Thoracic aorta (tissue), 2 donors: Measurements from ENCODE around the gene EBF4. TPM values are rescaled to one million over a fixed set of nuclear protein-coding genes. Genes with fewer than 3 reads are reported as not detected.

Experiments used
- ATAC-seq: fragments of 150-250 bp; one replicate; pipeline ENCODE4 v1.8.0; 2017; ENCODE audit warnings: low read depth; ENCODE audit not compliant: insufficient number of reproducible peaks, low FRiP score
- DNase-seq: peaks from one replicate; pipeline ENCODE4 v3.0.0-alpha.2; 2020; ENCODE audit warnings: low spot score
- H3K27ac ChIP-seq, 2 donors: fragments of 200-600 bp; sonication (generic); 1 replicate in 1 of 2; 2 replicates in 1 of 2; pipeline ENCODE4 v1.5.1; 2016; ENCODE audit warnings: mild to moderate bottlenecking in 2 of 2, moderate library complexity in 2 of 2
- H3K27me3 ChIP-seq: fragments of 200-600 bp; sonication (generic); replicated peaks from 2 replicates; pipeline ENCODE4 v1.6.0; 2016; ENCODE audit warnings: mild to moderate bottlenecking; ENCODE audit not compliant: insufficient read depth
- H3K36me3 ChIP-seq: fragments of 200-600 bp; sonication (generic); one replicate; pipeline ENCODE4 v1.5.1; 2016
- H3K4me1 ChIP-seq, 2 donors: fragments of 200-600 bp; sonication (generic); 1 replicate in 1 of 2; 2 replicates in 1 of 2; pipeline versions ENCODE4 v1.5.1 to v1.6.0; 2016; ENCODE audit warnings: low read depth in 2 of 2, mild to moderate bottlenecking in 1 of 2; ENCODE audit not compliant: control insufficient read depth in 1 of 2
- H3K4me3 ChIP-seq: fragments of 200-600 bp; sonication (generic); 2 replicates; pipeline ENCODE4 v1.5.1; 2016; ENCODE audit warnings: mild to moderate bottlenecking
- H3K9me3 ChIP-seq: fragments of 200-600 bp; sonication (generic); 2 replicates; pipeline ENCODE4 v1.5.1; 2016
- CTCF ChIP-seq: fragments of 200-600 bp; sonication (generic); IDR thresholded peaks from one replicate; pipeline ENCODE4 v1.5.1; 2019; ENCODE audit warnings: antibody characterized with exemption
- total RNA-seq, 2 donors: library from RNA; depleted of rRNA; stranded (reverse); fragments of >200 nt; gene quantifications; one replicate each; pipeline versions ENCODE4 v1.1.0 to v1.2.3, GENCODE V29; 2016

EBF4 gene
- total RNA-seq, 2 donors from 2014 or later, result 14.1 to 16.6 TPM

DNA sequence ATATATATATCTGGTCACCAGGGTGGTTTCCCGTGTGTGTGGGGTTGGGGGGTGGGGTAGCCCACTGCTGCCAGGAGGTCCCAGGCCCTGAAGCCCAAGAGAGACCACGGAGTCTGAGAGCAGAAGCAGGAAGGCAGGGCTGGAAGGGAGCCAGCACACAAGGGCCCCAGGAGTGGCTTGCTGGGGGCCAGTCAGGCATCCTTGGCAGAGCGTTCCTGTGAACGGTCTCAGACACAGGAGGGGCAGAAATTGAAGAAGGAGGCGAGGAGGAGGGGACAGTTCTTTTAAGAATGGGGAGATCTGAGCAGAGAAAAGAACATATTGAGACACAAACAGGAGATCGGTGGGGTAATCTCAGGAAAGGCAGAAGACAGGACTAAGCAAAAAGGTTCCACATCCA, 1.9 kb upstream of the EBF4 start:
- Histone ChIP-seq H3K4me1 (peaks cover 3 to 18% of the 10 kb centered on the region in 2 donors), H3K27ac (no peak overlapping the region), H3K27me3 (no peaks in the 10 kb centered on the region), H3K36me3 (no peaks in the 10 kb centered on the region), H3K4me3 (no peak overlapping the region), H3K9me3 (no peaks in the 10 kb centered on the region)
- ATAC-seq, result no peak
- no peak for TF ChIP-seq CTCF
- no peak for DNase-seq

GRCh38 chr20:2691127-2691526, 1.5 kb upstream of the EBF4 start:
- peaks cover 3 to 18% of the 10 kb centered on the region in 2 donors for H3K4me1 ChIP-seq
- no peaks in the 10 kb centered on the region for H3K36me3 ChIP-seq
- DNase-seq (no peak), ATAC-seq (no peak)
- TF ChIP-seq CTCF, result no peak
- H3K27ac ChIP-seq, result no peak overlapping the region
- no peaks in the 10 kb centered on the region for H3K9me3 ChIP-seq
- H3K27me3 ChIP-seq, result no peaks in the 10 kb centered on the region
- H3K4me3 ChIP-seq, result no peak overlapping the region

- Histone ChIP-seq H3K4me1 (peaks cover 3 to 18% of the 10 kb centered on the region in 2 donors), H3K27me3 (no peaks in the 10 kb centered on the region), H3K9me3 (no peaks in the 10 kb centered on the region), H3K27ac (peak overlapping the region; percentile 62 to 76), H3K36me3 (no peaks in the 10 kb centered on the region), H3K4me3 (peak overlapping the region; percentile 83)
- no peak for TF ChIP-seq CTCF
- ATAC-seq (no peak), DNase-seq (no peak)
These were observed 931 bp upstream of the EBF4 start for GRCh38 chr20:2691663-2692035.

DNA sequence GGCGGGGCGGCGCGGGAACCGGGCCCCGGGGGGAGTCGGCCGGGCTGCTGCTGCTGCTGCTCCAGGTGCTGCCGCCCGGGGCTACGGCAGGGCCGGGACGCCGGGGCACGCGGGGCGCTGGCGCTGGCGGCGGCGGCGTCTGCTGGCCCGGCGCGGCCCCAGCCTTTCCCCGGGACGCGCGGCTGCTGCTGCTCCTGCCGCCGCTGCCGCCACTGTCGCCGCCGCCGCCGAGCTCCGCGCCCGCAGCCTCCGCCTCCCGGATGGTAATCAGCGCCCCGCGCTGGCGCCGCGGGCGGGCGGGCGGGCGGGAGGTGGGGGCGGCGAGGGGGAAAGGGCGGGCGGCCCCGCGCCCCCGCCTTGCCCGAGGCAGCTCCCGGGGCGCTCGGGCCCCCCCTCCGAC, 306 bp downstream of the EBF4 start:
- no peaks in the 10 kb centered on the region for H3K9me3 ChIP-seq
- peak overlapping the region; percentile 70 for H3K4me3 ChIP-seq
- no peak for ATAC-seq
- H3K36me3 ChIP-seq, result no peaks in the 10 kb centered on the region
- TF ChIP-seq CTCF, result no peak
- H3K27me3 ChIP-seq, result no peaks in the 10 kb centered on the region
- DNase-seq, result no peak
- peaks cover 3 to 18% of the 10 kb centered on the region in 2 donors for H3K4me1 ChIP-seq
- no peak overlapping the region for H3K27ac ChIP-seq

- no peaks in the 10 kb centered on the region for H3K36me3 ChIP-seq
- H3K27me3 ChIP-seq, result no peaks in the 10 kb centered on the region
- TF ChIP-seq CTCF, result no peak
- no peak for DNase-seq
- no peak for ATAC-seq
- peak overlapping the region; percentile 70 for H3K4me3 ChIP-seq
- H3K9me3 ChIP-seq, result no peaks in the 10 kb centered on the region
- H3K27ac ChIP-seq, result no peak overlapping the region
- peaks cover 3 to 18% of the 10 kb centered on the region in 2 donors for H3K4me1 ChIP-seq
These were observed 867 bp downstream of the EBF4 start for GRCh38 chr20:2693286-2694007.
